ENCODE measurements around the gene EGFR. TPM values are rescaled to one million over a fixed set of nuclear protein-coding genes. Genes with fewer than 3 reads are reported as not detected.
A peak's percentile ranks its signal among the peaks of the same experiment; 100 is the strongest.

The EGFR gene
- total RNA-seq, 5 donors from 2014 or later (not counting 1 experiment from before 2014, with no cell fraction given) = 0.16 to 0.79 (median 0.35) TPM; not detected in 2

DNA sequence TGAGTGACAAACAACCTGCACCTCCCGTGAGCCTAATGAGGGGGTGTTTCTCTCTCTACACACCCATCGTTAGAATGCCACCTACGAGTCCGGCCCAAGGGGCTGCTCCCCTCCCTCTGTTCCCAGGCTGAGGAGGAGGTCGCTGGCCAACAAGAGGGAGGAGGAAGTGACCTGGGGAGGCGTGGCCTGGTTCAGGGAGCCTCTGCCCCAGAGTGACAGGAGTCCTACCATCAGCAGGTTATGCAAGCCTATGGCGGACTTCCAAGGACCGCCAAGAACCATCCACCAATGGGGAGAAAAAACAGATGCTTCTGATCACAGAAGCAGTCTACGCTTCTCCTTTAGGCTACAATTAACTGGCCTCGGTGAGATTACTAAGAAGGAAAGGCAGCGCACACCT, 12.3 kb upstream of the EGFR start:
- H3K4me3 Mint-ChIP-seq = no peak overlapping the region
- H3K4me1 ChIP-seq (ENCODE audit: control insufficient read depth in 1 of 2, extremely low read depth in 1 of 2, insufficient read depth in 2 of 2, low read length in 2 of 2) = no peaks in the 10 kb centered on the region
- no peaks in the 10 kb centered on the region for H3K4me1 Mint-ChIP-seq
- DNase-seq (no peak), ATAC-seq (replicated peaks in 1 of 4) (no peak)
- 85% methylated on average over 4 of the region's 11 CpGs for WGBS (ENCODE audit: insufficient coverage)
- no peak overlapping the region for H3K27ac Mint-ChIP-seq
- no peak overlapping the region for H3K27ac ChIP-seq (ENCODE audit: low read length)
- peaks cover 8 to 18% of the 10 kb centered on the region in 2 donors for H3K27me3 Mint-ChIP-seq
- H3K9me3 Mint-ChIP-seq = peaks cover 0 to 13% (median 0%) of the 10 kb centered on the region in 3 donors
- H3K36me3 ChIP-seq (ENCODE audit: control insufficient read depth in 2 of 2, extremely low read depth in 1 of 2, insufficient read depth in 1 of 2, low read length in 1 of 2) = no peaks in the 10 kb centered on the region
- H3K36me3 Mint-ChIP-seq = no peaks in the 10 kb centered on the region
- POLR2A ChIA-PET = no interaction called here
- CTCF ChIA-PET = no interaction called here
- H3K4me3 ChIP-seq (ENCODE audit: control insufficient read depth in 1 of 2, extremely low read depth in 1 of 2, low read length in 1 of 2) = no peak overlapping the region
- peaks cover 0 to 29% of the 10 kb centered on the region in 2 experiments for H3K27me3 ChIP-seq (replicated peaks in 1 of 2; ENCODE audit: control insufficient read depth in 2 of 2, extremely low read depth in 1 of 2, insufficient read depth in 2 of 2, low read length in 1 of 2)
- no peaks in the 10 kb centered on the region for H3K9me3 ChIP-seq

DNA sequence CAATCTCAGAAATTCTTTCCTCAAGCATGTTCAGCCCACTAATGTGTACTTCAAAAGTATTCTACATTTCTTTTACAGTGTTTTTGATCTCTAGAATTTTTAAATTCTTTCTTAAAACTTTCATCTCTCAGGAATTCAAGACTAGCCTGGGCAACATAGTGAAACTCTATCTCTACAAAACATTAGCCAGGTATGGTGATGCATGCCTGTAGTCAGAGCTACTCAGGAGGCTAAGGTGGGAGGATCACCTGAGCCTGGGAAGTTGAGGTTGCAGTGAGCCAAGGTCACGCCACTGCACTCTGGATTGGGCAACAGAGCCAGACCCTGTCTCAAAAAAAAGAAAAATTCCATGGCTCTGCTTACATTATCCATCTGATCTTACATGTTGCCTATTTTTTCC, 5.0 kb upstream of the EGFR start:
- no peaks in the 10 kb centered on the region for H3K9me3 ChIP-seq
- H3K4me1 Mint-ChIP-seq = peaks cover 0 to 5% (median 0%) of the 10 kb centered on the region in 3 donors
- ATAC-seq (replicated peaks in 1 of 4) (no peak), DNase-seq (no peak)
- H3K4me3 ChIP-seq (ENCODE audit: control insufficient read depth in 1 of 2, extremely low read depth in 1 of 2, low read length in 1 of 2) = no peak overlapping the region
- no peak overlapping the region for H3K27ac Mint-ChIP-seq
- H3K27ac ChIP-seq (ENCODE audit: low read length) = no peak overlapping the region
- peaks cover 28 to 41% of the 10 kb centered on the region in 2 donors for H3K27me3 Mint-ChIP-seq
- ChIA-PET CTCF (no interaction called here), POLR2A (no interaction called here)
- peaks cover 0 to 9% (median 0%) of the 10 kb centered on the region in 3 donors for H3K9me3 Mint-ChIP-seq
- H3K27me3 ChIP-seq (replicated peaks in 1 of 2; ENCODE audit: control insufficient read depth in 2 of 2, extremely low read depth in 1 of 2, insufficient read depth in 2 of 2, low read length in 1 of 2) = peaks cover 0 to 20% of the 10 kb centered on the region in 2 experiments
- H3K4me3 Mint-ChIP-seq = no peak overlapping the region
- no peaks in the 10 kb centered on the region for H3K36me3 Mint-ChIP-seq
- H3K36me3 ChIP-seq (ENCODE audit: control insufficient read depth in 2 of 2, extremely low read depth in 1 of 2, insufficient read depth in 1 of 2, low read length in 1 of 2) = no peaks in the 10 kb centered on the region
- WGBS (ENCODE audit: insufficient coverage) = no CpG with 5 or more reads among the region's 1 CpG
- H3K4me1 ChIP-seq (ENCODE audit: control insufficient read depth in 1 of 2, extremely low read depth in 1 of 2, insufficient read depth in 2 of 2, low read length in 2 of 2) = peaks cover 0 to 4% of the 10 kb centered on the region in 2 experiments

GRCh38 chr7:55016061-55016745, 2.6 kb upstream of the EGFR start:
- H3K27me3 Mint-ChIP-seq = peaks cover 34 to 51% of the 10 kb centered on the region in 2 donors
- DNase-seq = no peak
- H3K9me3 Mint-ChIP-seq = peaks cover 0 to 3% (median 0%) of the 10 kb centered on the region in 3 donors
- no peak overlapping the region for H3K27ac Mint-ChIP-seq
- Histone ChIP-seq H3K9me3 (no peaks in the 10 kb centered on the region), H3K36me3 (ENCODE audit: control insufficient read depth in 2 of 2, extremely low read depth in 1 of 2, insufficient read depth in 1 of 2, low read length in 1 of 2) (no peaks in the 10 kb centered on the region), H3K4me3 (ENCODE audit: control insufficient read depth in 1 of 2, extremely low read depth in 1 of 2, low read length in 1 of 2) (no peak overlapping the region), H3K27me3 (replicated peaks in 1 of 2; ENCODE audit: control insufficient read depth in 2 of 2, extremely low read depth in 1 of 2, insufficient read depth in 2 of 2, low read length in 1 of 2) (peaks cover 0 to 38% of the 10 kb centered on the region in 2 experiments), H3K4me1 (ENCODE audit: control insufficient read depth in 1 of 2, extremely low read depth in 1 of 2, insufficient read depth in 2 of 2, low read length in 2 of 2) (peaks cover 0 to 7% of the 10 kb centered on the region in 2 experiments), H3K27ac (ENCODE audit: low read length) (no peak overlapping the region)
- no peak for ATAC-seq (replicated peaks in 1 of 4)
- H3K4me1 Mint-ChIP-seq = peaks cover 0 to 6% (median 2%) of the 10 kb centered on the region in 3 donors
- CTCF ChIA-PET = no interaction called here
- no peaks in the 10 kb centered on the region for H3K36me3 Mint-ChIP-seq
- no peak overlapping the region for H3K4me3 Mint-ChIP-seq
- POLR2A ChIA-PET = no interaction called here
- 85% methylated on average over 3 of the region's 5 CpGs for WGBS (ENCODE audit: insufficient coverage)

- Histone ChIP-seq H3K36me3 (ENCODE audit: control insufficient read depth in 2 of 2, extremely low read depth in 1 of 2, insufficient read depth in 1 of 2, low read length in 1 of 2) (no peaks in the 10 kb centered on the region), H3K27ac (ENCODE audit: low read length) (no peak overlapping the region), H3K9me3 (no peaks in the 10 kb centered on the region), H3K27me3 (replicated peaks in 1 of 2; ENCODE audit: control insufficient read depth in 2 of 2, extremely low read depth in 1 of 2, insufficient read depth in 2 of 2, low read length in 1 of 2) (peaks cover 0 to 39% of the 10 kb centered on the region in 2 experiments), H3K4me3 (ENCODE audit: control insufficient read depth in 1 of 2, extremely low read depth in 1 of 2, low read length in 1 of 2) (no peak overlapping the region), H3K4me1 (ENCODE audit: control insufficient read depth in 1 of 2, extremely low read depth in 1 of 2, insufficient read depth in 2 of 2, low read length in 2 of 2) (peaks cover 0 to 7% of the 10 kb centered on the region in 2 experiments)
- Mint-ChIP-seq H3K4me1 (peaks cover 0 to 6% (median 2%) of the 10 kb centered on the region in 3 donors), H3K36me3 (no peaks in the 10 kb centered on the region), H3K4me3 (no peak overlapping the region), H3K9me3 (peaks cover 0 to 3% (median 0%) of the 10 kb centered on the region in 3 donors), H3K27me3 (peaks cover 39 to 56% of the 10 kb centered on the region in 2 donors), H3K27ac (no peak overlapping the region)
- DNase-seq = no peak
- ATAC-seq (replicated peaks in 1 of 4) = no peak
- 85% methylated on average over 2 of the region's 3 CpGs for WGBS (ENCODE audit: insufficient coverage)
- POLR2A ChIA-PET = no interaction called here
- CTCF ChIA-PET = no interaction called here
Measured at GRCh38 chr7:55016746-55017090, 2.1 kb upstream of the EGFR start.

GRCh38 chr7:55017841-55018240, 976 bp upstream of the EGFR start:
- H3K36me3 Mint-ChIP-seq = no peaks in the 10 kb centered on the region
- 80% methylated on average over 5 of the region's 6 CpGs for WGBS (ENCODE audit: insufficient coverage)
- Histone ChIP-seq H3K4me3 (ENCODE audit: control insufficient read depth in 1 of 2, extremely low read depth in 1 of 2, low read length in 1 of 2) (no peak overlapping the region), H3K27me3 (replicated peaks in 1 of 2; ENCODE audit: control insufficient read depth in 2 of 2, extremely low read depth in 1 of 2, insufficient read depth in 2 of 2, low read length in 1 of 2) (peaks cover 0 to 46% of the 10 kb centered on the region in 2 experiments), H3K27ac (ENCODE audit: low read length) (no peak overlapping the region), H3K9me3 (no peaks in the 10 kb centered on the region), H3K36me3 (ENCODE audit: control insufficient read depth in 2 of 2, extremely low read depth in 1 of 2, insufficient read depth in 1 of 2, low read length in 1 of 2) (no peaks in the 10 kb centered on the region), H3K4me1 (ENCODE audit: control insufficient read depth in 1 of 2, extremely low read depth in 1 of 2, insufficient read depth in 2 of 2, low read length in 2 of 2) (peaks cover 0 to 7% of the 10 kb centered on the region in 2 experiments)
- H3K27ac Mint-ChIP-seq = no peak overlapping the region
- no peak for DNase-seq
- peaks cover 0 to 3% (median 0%) of the 10 kb centered on the region in 3 donors for H3K9me3 Mint-ChIP-seq
- H3K27me3 Mint-ChIP-seq = peaks cover 47 to 61% of the 10 kb centered on the region in 2 donors
- peaks cover 0 to 6% (median 2%) of the 10 kb centered on the region in 3 donors for H3K4me1 Mint-ChIP-seq
- ATAC-seq (replicated peaks in 1 of 4) = no peak
- H3K4me3 Mint-ChIP-seq = peak overlapping the region in 1 of 3 donors; percentile 32
- CTCF ChIA-PET = no interaction called here
- POLR2A ChIA-PET = no interaction called here

DNA sequence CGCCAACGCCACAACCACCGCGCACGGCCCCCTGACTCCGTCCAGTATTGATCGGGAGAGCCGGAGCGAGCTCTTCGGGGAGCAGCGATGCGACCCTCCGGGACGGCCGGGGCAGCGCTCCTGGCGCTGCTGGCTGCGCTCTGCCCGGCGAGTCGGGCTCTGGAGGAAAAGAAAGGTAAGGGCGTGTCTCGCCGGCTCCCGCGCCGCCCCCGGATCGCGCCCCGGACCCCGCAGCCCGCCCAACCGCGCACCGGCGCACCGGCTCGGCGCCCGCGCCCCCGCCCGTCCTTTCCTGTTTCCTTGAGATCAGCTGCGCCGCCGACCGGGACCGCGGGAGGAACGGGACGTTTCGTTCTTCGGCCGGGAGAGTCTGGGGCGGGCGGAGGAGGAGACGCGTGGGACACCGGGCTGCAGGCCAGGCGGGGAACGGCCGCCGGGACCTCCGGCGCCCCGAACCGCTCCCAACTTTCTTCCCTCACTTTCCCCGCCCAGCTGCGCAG, 424 bp downstream of the EGFR start:
- WGBS (ENCODE audit: insufficient coverage) = 3% methylated on average over 70 of the region's 70 CpGs
- H3K9me3 Mint-ChIP-seq = peaks cover 0 to 3% (median 0%) of the 10 kb centered on the region in 3 donors
- DNase-seq (no peak), ATAC-seq (replicated peaks in 1 of 4) (no peak)
- no peaks in the 10 kb centered on the region for H3K36me3 Mint-ChIP-seq
- H3K4me1 Mint-ChIP-seq = peaks cover 0 to 6% (median 2%) of the 10 kb centered on the region in 3 donors
- Histone ChIP-seq H3K4me3 (ENCODE audit: control insufficient read depth in 1 of 2, extremely low read depth in 1 of 2, low read length in 1 of 2) (no peak overlapping the region), H3K27ac (ENCODE audit: low read length) (no peak overlapping the region), H3K9me3 (no peaks in the 10 kb centered on the region), H3K27me3 (replicated peaks in 1 of 2; ENCODE audit: control insufficient read depth in 2 of 2, extremely low read depth in 1 of 2, insufficient read depth in 2 of 2, low read length in 1 of 2) (peaks cover 0 to 48% of the 10 kb centered on the region in 2 experiments), H3K4me1 (ENCODE audit: control insufficient read depth in 1 of 2, extremely low read depth in 1 of 2, insufficient read depth in 2 of 2, low read length in 2 of 2) (peaks cover 0 to 7% of the 10 kb centered on the region in 2 experiments), H3K36me3 (ENCODE audit: control insufficient read depth in 2 of 2, extremely low read depth in 1 of 2, insufficient read depth in 1 of 2, low read length in 1 of 2) (no peaks in the 10 kb centered on the region)
- ChIA-PET POLR2A (no interaction called here), CTCF (no interaction called here)
- no peak overlapping the region for H3K27ac Mint-ChIP-seq
- peak overlapping the region in 1 of 3 donors; percentile 31 for H3K4me3 Mint-ChIP-seq
- peaks cover 48 to 58% of the 10 kb centered on the region in 2 donors for H3K27me3 Mint-ChIP-seq

All from T-cell (primary cell).